Heart right ventricle (tissue), 16 donors: Measurements from ENCODE around the gene SON. TPM values are rescaled to one million over a fixed set of nuclear protein-coding genes. Genes with fewer than 3 reads are reported as not detected.

Experiments
- ATAC-seq, 8 donors: fragments of 200-7000 bp; cut with Tn5 transposase; one replicate each; pipeline ENCODE4 v1.9.1; 2020; ENCODE audit warnings: mild to moderate bottlenecking in 8 of 8, moderate library complexity in 8 of 8, moderate number of reproducible peaks in 1 of 8
- DNase-seq, 2 donors: peaks; one replicate each; pipeline ENCODE4 v3.0.0-alpha.2; 2020
- H3K27ac ChIP-seq, 10 donors: fragments of 200-600 bp; sonication (generic) in 2 of 10; one replicate each; pipeline versions ENCODE4 v1.5.0 to v1.8.0; 2020 to 2022; ENCODE audit warnings: mild to moderate bottlenecking in 3 of 10
- H3K27me3 ChIP-seq, 7 donors: fragments of 200-600 bp; one replicate each; pipeline ENCODE4 v1.8.0; 2021 to 2022; ENCODE audit warnings: mild to moderate bottlenecking in 2 of 7
- H3K36me3 ChIP-seq, 9 donors: fragments of 200-600 bp; sonication (generic) in 1 of 9; one replicate each; pipeline versions ENCODE4 v1.5.0 to v1.8.0; 2020 to 2022; ENCODE audit warnings: mild to moderate bottlenecking in 2 of 9
- H3K4me1 ChIP-seq, 9 donors: fragments of 200-600 bp; sonication (generic) in 1 of 9; one replicate each; pipeline versions ENCODE4 v1.5.0 to v1.8.0; 2020 to 2022; ENCODE audit warnings: mild to moderate bottlenecking in 4 of 9
- H3K4me3 ChIP-seq, 10 donors: fragments of 200-600 bp; sonication (generic) in 2 of 10; one replicate each; pipeline versions ENCODE4 v1.5.0 to v1.8.0; 2020 to 2022; ENCODE audit warnings: mild to moderate bottlenecking in 7 of 10, moderate library complexity in 2 of 10
- H3K9me3 ChIP-seq, 11 donors: fragments of 200-600 bp in 10 of 11; sonication (generic) in 2 of 11; one replicate each; pipeline versions ENCODE4 v1.5.0 to v1.8.0; 2013 to 2022; ENCODE audit warnings: mild to moderate bottlenecking in 2 of 11, control low read depth in 1 of 11, moderate library complexity in 1 of 11
- WGBS, 2 donors: extraction: QIAGEN DNeasy Blood & Tissue Kit; methylation state at CpG; one replicate each; pipeline ENCODE4 v1.1.7; 2013; ENCODE audit warnings: inconsistent platforms in 1 of 2; 5-methylcytosine and 5-hydroxymethylcytosine counted together
- intact Hi-C, 10 donors: fragments of 100-400 bp; cut with DNase I; formaldehyde crosslinking; loops; one replicate each; pipeline versions ENCODE4 v1.11.1 to v1.14.2; 2022
- polyA plus RNA-seq, 2 donors: library from polyadenylated mRNA; stranded (reverse); fragments of 200-250 nt; gene quantifications; one replicate each; pipeline ENCODE4 v1.2.3, GENCODE V29; 2013
- total RNA-seq, 10 donors: library from RNA; stranded (reverse); fragmentation: NEBNext Ultra II Directional in 3 of 10; extraction: Animal tissue kit (Norgen Biotek cat#: 25700) in 3 of 10; gene quantifications; one replicate each; pipeline versions ENCODE4 v1.2.1 to v1.2.4, GENCODE V29; 2021 to 2023
- TF ChIP-seq, protein P1 (sequence below), 9 donors: fragments of 200-600 bp; sonication (generic) in 2 of 9; IDR thresholded peaks; one replicate each; pipeline versions ENCODE4 v1.5.0 to v1.8.0; 2021 to 2022; ENCODE audit warnings: antibody characterized with exemption in 9 of 9, mild to moderate bottlenecking in 5 of 9, moderate library complexity in 1 of 9
- donor health status: Arrhythmogenic right ventricular cardiomyopathy.
- donor health status: ischemic (EF 13 %, LVEDD 7.1; RV severe dilation, severe dysfunction).
- donor health status: healthy with polysubstance abuse.
- donor health status: DM: no; HTN: yes; CAD: no.
- donor health status: DM: no; HTN: no; CAD: no.
- donor health status: ischemic (EF 25% LVEDD 6.9; RV normal size, moderate dysfunction).
- donor health status: ischemic (EF 25% LVEDD 5.7; RV mildly dilated, moderate dysfunction).
- donor health status: healthy.
- donor health status: DM: yes; HTN: yes; CAD: no.
- donor health status: Ischemic cardiomyopathy.
- donor health status: ischemic (EF 35%, LVEDD 5.7; RV mildly dilated, moderate dysfunction).
- donor health status: nonischemic (EF 11% LVEDD 7.7; RV severe dilation, severe dysfunction).
- donor health status: DM: yes; HTN: yes; CAD: no.
- donor health status: PGD.
- donor health status: ischemic (EF 29% LVEDD 5.4; RV normal size, mild dysfunction).
- donor health status: nonischemic (EF 23%, LVEDD 6.1; RV moderate dilation, normal function).

The SON gene
- total and polyA plus RNA-seq, 12 donors = 53.6 to 235 (median 156) TPM

DNA sequence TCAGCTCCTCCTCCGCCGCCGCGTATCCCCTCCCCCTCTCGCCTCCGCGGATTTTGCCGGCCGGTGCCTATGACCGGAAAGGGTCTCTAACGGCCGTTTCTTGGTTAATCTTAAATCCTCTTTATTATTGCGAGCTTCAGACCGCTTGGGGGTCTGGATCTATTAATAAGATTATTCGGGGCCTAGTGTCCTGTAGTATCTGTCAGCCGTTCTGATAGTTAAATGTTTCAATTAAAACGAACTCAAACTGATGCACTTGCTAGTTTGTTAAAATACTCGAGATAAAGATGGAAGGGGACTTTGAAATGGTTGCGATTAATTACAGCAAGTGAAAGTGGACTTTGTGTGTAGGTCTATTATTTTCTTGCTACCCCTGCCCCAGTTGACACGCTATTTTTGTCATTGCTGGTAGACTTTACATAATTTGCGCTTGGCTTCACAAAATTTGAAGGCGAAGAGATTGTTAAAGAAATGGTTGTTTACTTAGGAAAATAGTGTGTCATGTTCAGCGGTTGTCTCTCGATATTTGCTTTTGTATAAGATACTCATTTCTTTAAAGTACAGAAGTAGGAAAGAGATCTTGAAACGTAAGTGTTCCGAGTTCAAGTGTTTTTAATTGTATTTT is 779 bp downstream of the SON start:
- intact Hi-C loops = loop anchor here in 4 of 10 donors (1.0 to 5.0 kb wide), 4 partner anchors 44 to 66 kb away; partner anchors contain the start of genes DONSON (in 3 of the 4) and TMEM50B (in 2 of the 4)
- H3K4me3 ChIP-seq = peak overlapping the region; percentile 73 to 85 (median 78)
- TF ChIP-seq, protein P1, sequence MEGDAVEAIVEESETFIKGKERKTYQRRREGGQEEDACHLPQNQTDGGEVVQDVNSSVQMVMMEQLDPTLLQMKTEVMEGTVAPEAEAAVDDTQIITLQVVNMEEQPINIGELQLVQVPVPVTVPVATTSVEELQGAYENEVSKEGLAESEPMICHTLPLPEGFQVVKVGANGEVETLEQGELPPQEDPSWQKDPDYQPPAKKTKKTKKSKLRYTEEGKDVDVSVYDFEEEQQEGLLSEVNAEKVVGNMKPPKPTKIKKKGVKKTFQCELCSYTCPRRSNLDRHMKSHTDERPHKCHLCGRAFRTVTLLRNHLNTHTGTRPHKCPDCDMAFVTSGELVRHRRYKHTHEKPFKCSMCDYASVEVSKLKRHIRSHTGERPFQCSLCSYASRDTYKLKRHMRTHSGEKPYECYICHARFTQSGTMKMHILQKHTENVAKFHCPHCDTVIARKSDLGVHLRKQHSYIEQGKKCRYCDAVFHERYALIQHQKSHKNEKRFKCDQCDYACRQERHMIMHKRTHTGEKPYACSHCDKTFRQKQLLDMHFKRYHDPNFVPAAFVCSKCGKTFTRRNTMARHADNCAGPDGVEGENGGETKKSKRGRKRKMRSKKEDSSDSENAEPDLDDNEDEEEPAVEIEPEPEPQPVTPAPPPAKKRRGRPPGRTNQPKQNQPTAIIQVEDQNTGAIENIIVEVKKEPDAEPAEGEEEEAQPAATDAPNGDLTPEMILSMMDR (IDR thresholded peaks at IDR 0.05) = no peak
- peaks cover 0 to 33% (median 24%) of the 10 kb centered on the region in 9 donors for H3K36me3 ChIP-seq
- H3K4me1 ChIP-seq = peaks cover 0 to 51% (median 41%) of the 10 kb centered on the region in 9 donors
- no peaks in the 10 kb centered on the region for H3K27me3 ChIP-seq
- DNase-seq (peak; percentile 72 to 81), ATAC-seq (peak in 6 of 8 donors; percentile 37 to 64 (median 58))
- H3K9me3 ChIP-seq = no peaks in the 10 kb centered on the region
- H3K27ac ChIP-seq = peak overlapping the region; percentile 83 to 100 (median 99)
- WGBS, 2 donors = 0% methylated on average over 26 of the region's 26 CpGs

DNA sequence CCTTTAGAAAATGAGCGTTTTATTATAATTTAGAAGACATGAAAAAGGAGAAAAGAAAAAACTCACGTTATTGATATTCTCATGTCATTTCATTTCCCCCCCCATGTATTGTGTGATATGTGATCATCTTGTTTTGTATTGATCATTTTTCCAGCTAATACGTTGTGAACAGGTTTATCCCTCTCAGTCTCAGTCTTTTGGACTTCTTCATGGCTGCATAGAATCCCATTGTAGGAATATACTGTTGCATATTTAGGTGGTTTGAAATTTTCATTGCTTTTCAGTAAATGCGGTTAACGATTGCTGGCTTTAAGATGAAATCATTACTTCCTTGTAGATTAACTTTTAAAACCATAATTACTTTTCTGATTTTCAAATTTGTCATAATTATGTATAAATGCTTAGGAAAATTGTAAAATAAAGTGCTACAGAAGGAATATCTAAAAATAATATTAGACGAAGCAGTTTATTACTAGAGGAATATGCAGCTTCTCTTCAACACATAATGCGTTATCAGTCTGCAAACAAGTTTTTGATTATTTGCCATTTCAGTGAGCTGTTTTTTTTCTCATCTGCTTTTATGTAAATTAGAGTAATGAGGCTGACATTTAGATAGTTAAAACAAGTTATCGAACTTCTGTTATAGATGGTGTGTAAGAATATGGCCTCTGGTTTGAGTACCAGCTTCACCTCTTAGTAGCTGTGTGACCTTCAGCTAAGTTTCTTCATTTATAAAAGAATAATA is 1.8 kb downstream of the SON start:
- ATAC-seq (no peak), DNase-seq (no peak)
- H3K27ac ChIP-seq = peak overlapping the region in 5 of 10 donors; percentile 5 to 100 (median 98)
- intact Hi-C loops = loop anchor here in 3 of 10 donors (1.0 to 5.0 kb wide), 3 partner anchors 18 to 67 kb away; partner anchors contain the start of genes DONSON (in 2 of the 3) and TMEM50B (in 1 of the 3)
- 9 to 13% methylated on average over 8 of the region's 8 CpGs for WGBS, 2 donors
- H3K27me3 ChIP-seq = no peaks in the 10 kb centered on the region
- TF ChIP-seq, protein P1 (IDR thresholded peaks at IDR 0.05) = no peak
- H3K9me3 ChIP-seq = no peaks in the 10 kb centered on the region
- peaks cover 0 to 51% (median 41%) of the 10 kb centered on the region in 9 donors for H3K4me1 ChIP-seq
- H3K4me3 ChIP-seq = peak overlapping the region; percentile 73 to 85 (median 78)
- H3K36me3 ChIP-seq = peaks cover 0 to 36% (median 22%) of the 10 kb centered on the region in 9 donors

DNA sequence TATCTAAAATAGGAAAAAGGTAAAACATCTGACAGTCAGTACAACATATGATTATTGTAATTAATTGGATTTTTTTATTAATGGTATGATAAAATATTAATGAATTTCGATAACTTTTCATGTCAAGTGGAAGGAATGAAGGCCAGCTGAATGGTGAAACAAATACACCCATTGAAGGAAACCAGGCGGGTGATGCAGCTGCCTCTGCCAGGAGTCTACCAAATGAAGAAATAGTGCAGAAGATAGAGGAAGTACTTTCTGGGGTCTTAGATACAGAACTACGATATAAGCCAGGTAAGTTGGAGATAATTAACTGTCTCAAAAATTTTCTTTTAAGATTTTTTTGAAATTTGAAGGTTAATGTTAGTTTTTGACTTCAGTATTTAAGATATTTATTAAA is 3.2 kb downstream of the SON start:
- Histone ChIP-seq H3K36me3 (peaks cover 3 to 51% (median 35%) of the 10 kb centered on the region in 9 donors), H3K27ac (no peak overlapping the region)
- WGBS, 2 donors = 57 to 60% methylated on average over 3 of the region's 3 CpGs

More for the DNA sequence above, 3.2 kb downstream of the SON start:
- intact Hi-C loops = no loop called here
- peaks cover 0 to 42% (median 33%) of the 10 kb centered on the region in 9 donors for H3K4me1 ChIP-seq
- TF ChIP-seq, protein P1 (IDR thresholded peaks at IDR 0.05) = no peak
- H3K27me3 ChIP-seq = no peaks in the 10 kb centered on the region
- ATAC-seq = no peak
- H3K9me3 ChIP-seq = no peaks in the 10 kb centered on the region
- no peak overlapping the region for H3K4me3 ChIP-seq
- DNase-seq = no peak
